ENCODE results near the gene CASK. TPM values are rescaled to one million over a fixed set of nuclear protein-coding genes. Genes with fewer than 3 reads are reported as not detected.

The CASK gene
- total RNA-seq, 1 experiment from 2014 or later: 33.5 TPM

GRCh38 chrX:41695426-41695825 is 227.9 kb downstream of the CASK start:
- Histone ChIP-seq H3K4me1 (ENCODE audit: control insufficient read depth, insufficient read depth, low read length) (no peaks in the 10 kb centered on the region), H3K27ac (ENCODE audit: low read length) (no peak overlapping the region), H3K36me3 (ENCODE audit: control insufficient read depth, insufficient read depth, low read length) (no peaks in the 10 kb centered on the region), H3K9me3 (ENCODE audit: control insufficient read depth, insufficient read depth, low read depth, low read length) (no peaks in the 10 kb centered on the region), H3K27me3 (ENCODE audit: control insufficient read depth, insufficient read depth, low read length) (no peaks in the 10 kb centered on the region), H3K4me3 (ENCODE audit: low read depth in 2 of 2, low read length in 2 of 2) (no peak overlapping the region)
- ATAC-seq (no peak), DNase-seq (ENCODE audit: low read depth, low spot score) (no peak)
- TF ChIP-seq POLR2AphosphoS5 (IDR thresholded peaks at IDR 0.05; ENCODE audit: low read depth, low read length): no peak
- no peak for TF ChIP-seq REST (IDR thresholded peaks at IDR 0.05; ENCODE audit: insufficient read depth in 1 of 2, low read depth in 2 of 2, low read length in 1 of 2)
- no peak for TF ChIP-seq TCF7L2 (IDR thresholded peaks at IDR 0.05; ENCODE audit: low read depth, low read length)
- TF ChIP-seq CTCF (IDR thresholded peaks at IDR 0.05): no peak
- TF ChIP-seq SIN3A (IDR thresholded peaks at IDR 0.05; ENCODE audit: borderline replicate concordance, insufficient read depth, low read depth, low read length): no peak
- ChIA-PET POLR2A (no interaction called here), CTCF (no interaction called here)
- intact Hi-C loops (cut with micrococcal nuclease; ENCODE audit: unreplicated experiment): no loop called here
- in situ Hi-C loops (cut with HindIII; ENCODE audit: low pct_unique_long_range_greater_than_20kb, low sequenced_read_pairs): no loop called here
- BruUV-seq (replicated peaks): no TSS peak

- in situ Hi-C loops (cut with HindIII; ENCODE audit: low pct_unique_long_range_greater_than_20kb, low sequenced_read_pairs): no loop called here
- ATAC-seq: no peak
- Histone ChIP-seq H3K9me3 (ENCODE audit: control insufficient read depth, insufficient read depth, low read depth, low read length) (no peaks in the 10 kb centered on the region), H3K36me3 (ENCODE audit: control insufficient read depth, insufficient read depth, low read length) (no peaks in the 10 kb centered on the region), H3K4me3 (ENCODE audit: low read depth in 2 of 2, low read length in 2 of 2) (no peak overlapping the region), H3K27ac (ENCODE audit: low read length) (no peak overlapping the region), H3K4me1 (ENCODE audit: control insufficient read depth, insufficient read depth, low read length) (no peaks in the 10 kb centered on the region), H3K27me3 (ENCODE audit: control insufficient read depth, insufficient read depth, low read length) (no peaks in the 10 kb centered on the region)
- no peak for DNase-seq (ENCODE audit: low read depth, low spot score)
- TF ChIP-seq POLR2AphosphoS5 (IDR thresholded peaks at IDR 0.05; ENCODE audit: low read depth, low read length): no peak
- TF ChIP-seq CTCF (IDR thresholded peaks at IDR 0.05): no peak
- TF ChIP-seq SIN3A (IDR thresholded peaks at IDR 0.05; ENCODE audit: borderline replicate concordance, insufficient read depth, low read depth, low read length): no peak
- TF ChIP-seq REST (IDR thresholded peaks at IDR 0.05; ENCODE audit: insufficient read depth in 1 of 2, low read depth in 2 of 2, low read length in 1 of 2): no peak
- TF ChIP-seq TCF7L2 (IDR thresholded peaks at IDR 0.05; ENCODE audit: low read depth, low read length): no peak
- CTCF ChIA-PET: no interaction called here
- intact Hi-C loops (cut with micrococcal nuclease; ENCODE audit: unreplicated experiment): no loop called here
- POLR2A ChIA-PET: no interaction called here
- BruUV-seq (replicated peaks): no TSS peak
Observed at GRCh38 chrX:41693024-41693423, 230.3 kb downstream of the CASK start.

Data from Panc1 (cell line).